Endothelial cell of umbilical vein (primary cell): Measurements from ENCODE around the gene MERTK. TPM values are rescaled to one million over a fixed set of nuclear protein-coding genes. Genes with fewer than 3 reads are reported as not detected.

Source experiments
- BruUV-seq: library from RNA; stranded (reverse); fragments of 400-500 nt; replicated peaks from 2 replicates; lab custom pipeline; 2021; lab: Mats Ljungman, UMichigan
- CTCF ChIA-PET: fragments of 300-600, 350-600 bp; sonication (Branson Sonifier 250); formaldehyde crosslinking; loops from one replicate; lab custom pipeline; 2021; ENCODE audit warnings: antibody characterized with exemption, inconsistent platforms; lab: Charles Lee
- POLR2A ChIA-PET: fragments of 300-600, 350-600 bp; sonication (Branson Sonifier 250); formaldehyde crosslinking; loops from one replicate; lab custom pipeline; 2021; ENCODE audit warnings: antibody characterized with exemption, inconsistent platforms; lab: Charles Lee
- DNase-seq: peaks from one replicate; pipeline ENCODE4 v3.0.0-alpha.2; 2011; ENCODE audit warnings: low read depth, low spot score
- FAIRE-seq: peaks from 2 replicates; lab custom pipeline; 2011; peaks lifted over from hg19 to GRCh38; lab: Jason Lieb, UNC
- H2AFZ ChIP-seq: 2 replicates; pipeline ENCODE4 v1.6.0; 2012; ENCODE audit warnings: low read depth, low read length, control low read depth, inconsistent platforms
- H3K27ac ChIP-seq: 2 replicates; pipeline ENCODE4 v1.5.1; 2011; ENCODE audit warnings: low read depth, mild to moderate bottlenecking, control low read depth, low read length, moderate library complexity; ENCODE audit not compliant: insufficient read depth
- H3K27me3 ChIP-seq, 2 experiments: 2 replicates each; pipeline versions ENCODE4 v1.6.0 to v1.6.1; 2011; ENCODE audit warnings: low read length in 2 of 2, mixed read lengths in 1 of 2; ENCODE audit not compliant: control insufficient read depth in 2 of 2, insufficient read depth in 2 of 2
- H3K36me3 ChIP-seq, 2 experiments: 2 replicates in 1 of 2; 3 replicates in 1 of 2; pipeline ENCODE4 v1.5.1; 2011; ENCODE audit warnings: low read length in 2 of 2, mild to moderate bottlenecking in 1 of 2, moderate library complexity in 1 of 2; ENCODE audit not compliant: control insufficient read depth in 2 of 2, insufficient read depth in 2 of 2; ENCODE audit errors: extremely low read depth in 1 of 2
- H3K4me1 ChIP-seq: 3 replicates; pipeline ENCODE4 v1.5.1; 2011; ENCODE audit warnings: mild to moderate bottlenecking, low read length; ENCODE audit not compliant: control insufficient read depth, insufficient read depth; ENCODE audit errors: extremely low read depth
- H3K4me2 ChIP-seq: 2 replicates; pipeline ENCODE4 v1.6.1; 2011; ENCODE audit warnings: low read length, control low read depth, mixed read lengths; ENCODE audit not compliant: insufficient read depth
- H3K4me3 ChIP-seq, 3 experiments: fragments of 200-600 bp in 1 of 3; sonication (generic), shearing (Covaris generic) in 1 of 3; replicated peaks in 1 of 3; 2 replicates each; pipeline ENCODE4 v1.5.1; 2011 to 2016; ENCODE audit warnings: control low read depth in 3 of 3, low read length in 3 of 3, mild to moderate bottlenecking in 2 of 3, inconsistent platforms in 1 of 3, low read depth in 1 of 3, moderate library complexity in 1 of 3; ENCODE audit not compliant: insufficient read depth in 1 of 3
- H3K79me2 ChIP-seq: 2 replicates; pipeline ENCODE4 v1.6.0; 2012; ENCODE audit warnings: low read length, inconsistent platforms; ENCODE audit not compliant: control insufficient read depth, insufficient read depth
- H3K9ac ChIP-seq: replicated peaks from 2 replicates; pipeline ENCODE3; 2011; ENCODE audit warnings: low read length, control low read depth; ENCODE audit not compliant: insufficient read depth; ENCODE audit errors: extremely low read depth
- H3K9me1 ChIP-seq: replicated peaks from 3 replicates; pipeline ENCODE4 v1.6.0; 2011; ENCODE audit warnings: mild to moderate bottlenecking, low read length; ENCODE audit not compliant: control insufficient read depth, insufficient read depth; ENCODE audit errors: extremely low read depth
- H3K9me3 ChIP-seq: replicated peaks from 2 replicates; pipeline ENCODE4 v1.5.1; 2012; ENCODE audit warnings: low read length, inconsistent platforms; ENCODE audit not compliant: control insufficient read depth, insufficient read depth
- H4K20me1 ChIP-seq: replicated peaks from 2 replicates; pipeline ENCODE3; 2011; ENCODE audit warnings: mild to moderate bottlenecking, low read length; ENCODE audit not compliant: control insufficient read depth, insufficient read depth; ENCODE audit errors: extremely low read depth
- CTCF ChIP-seq, 2 donors: IDR thresholded peaks; 1 replicate in 1 of 2; 2 replicates in 1 of 2; pipeline ENCODE4 v1.5.1; 2011; ENCODE audit warnings: low read length in 2 of 2, mild to moderate bottlenecking in 2 of 2, moderate library complexity in 2 of 2, control low read depth in 1 of 2, inconsistent platforms in 1 of 2, low read depth in 1 of 2; ENCODE audit not compliant: insufficient read depth in 1 of 2; ENCODE audit errors: extremely low read depth in 1 of 2
- EZH2 ChIP-seq: IDR thresholded peaks from 2 replicates; pipeline ENCODE4 v1.6.1; 2012; ENCODE audit warnings: borderline replicate concordance, low read depth, mild to moderate bottlenecking, moderate library complexity, low read length, inconsistent platforms; ENCODE audit not compliant: severe bottlenecking
- FOS ChIP-seq: IDR thresholded peaks from 2 replicates; pipeline ENCODE4 v1.6.1; 2011; ENCODE audit warnings: mild to moderate bottlenecking, low read length, moderate library complexity, borderline replicate concordance; ENCODE audit not compliant: insufficient read depth
- GATA2 ChIP-seq: IDR thresholded peaks from 2 replicates; pipeline ENCODE4 v1.7.0; 2011; ENCODE audit warnings: low read depth, mild to moderate bottlenecking, moderate library complexity, mixed read lengths, low read length; ENCODE audit not compliant: insufficient read length, insufficient read depth
- JUN ChIP-seq: IDR thresholded peaks from 2 replicates; pipeline ENCODE4 v1.6.1; 2011; ENCODE audit warnings: borderline replicate concordance, low read depth; ENCODE audit not compliant: insufficient read length, insufficient read depth
- MAX ChIP-seq: IDR thresholded peaks from 2 replicates; pipeline ENCODE4 v1.6.1; 2011; ENCODE audit not compliant: insufficient read depth, insufficient read length
- MYC ChIP-seq: IDR thresholded peaks from one replicate; pipeline ENCODE4 v1.6.1; 2011; ENCODE audit warnings: mild to moderate bottlenecking, low read depth, low read length
- POLR2A ChIP-seq: IDR thresholded peaks from 2 replicates; pipeline ENCODE4 v1.6.1; 2012; ENCODE audit warnings: low read depth, mild to moderate bottlenecking, control low read depth, low read length
- POLR2AphosphoS5 ChIP-seq: IDR thresholded peaks from 2 replicates; pipeline ENCODE4 v1.6.1; 2012; ENCODE audit warnings: low read depth, mild to moderate bottlenecking, control low read depth, low read length, moderate library complexity; ENCODE audit not compliant: insufficient read depth
- dilution Hi-C: fragments of 300-500 bp; cut with MboI; formaldehyde crosslinking; loops from one replicate; pipeline ENCODE4 v1.15.0; 2019; ENCODE audit warnings: low sequenced_read_pairs; ENCODE audit not compliant: extremely low pct_ligation_motif_present
- intact Hi-C: fragments of 100-400 bp; cut with micrococcal nuclease; formaldehyde crosslinking; loops from one replicate; pipeline ENCODE4 v1.10.0; 2022
- polyA plus RNA-seq, 4 experiments: library from polyadenylated mRNA; depleted of rRNA in 3 of 4; stranded (reverse) in 3 of 4; unstranded in 1 of 4; fragments of >200 nt; gene quantifications; 2 replicates each; pipeline versions ENCODE4 v1.2.1 to v1.2.3, GENCODE V29; 2011 to 2012; ENCODE audit warnings: missing spikeins in 1 of 4
- total RNA-seq: library from RNA; stranded (reverse); gene quantifications from 2 replicates; pipeline ENCODE4 v1.2.3, GENCODE V29; 2021

The MERTK gene
- total and polyA plus RNA-seq, 2 donors (not counting 3 experiments of a cell fraction or from before 2014, with no cell fraction given) = 37.3 to 39.6 TPM

- no peaks in the 10 kb centered on the region for H3K9me3 ChIP-seq
- TF ChIP-seq MYC = no peak
- TF ChIP-seq FOS = no peak
- no peak for TF ChIP-seq POLR2AphosphoS5
- TF ChIP-seq CTCF (IDR thresholded peaks at IDR 0.05; ENCODE audit: extremely low read depth in 1 of 2, insufficient read depth in 1 of 2, low read depth in 1 of 2, low read length in 2 of 2) = no peak
- no peak for TF ChIP-seq JUN
- no peak for TF ChIP-seq GATA2
- TF ChIP-seq EZH2 = no peak
- TF ChIP-seq POLR2A = no peak
- TF ChIP-seq MAX = no peak
- H3K9me1 ChIP-seq = no peaks in the 10 kb centered on the region
- H2AFZ ChIP-seq = peak overlapping the region; percentile 85
- CTCF ChIA-PET = interaction anchor here (0.5 to 4.7 kb wide), 15 partner anchors 10 to 536 kb away, joined by 3 to 62 read pairs (median 4); partner anchors contain the start of gene RGPD8
- peaks cover 27% of the 10 kb centered on the region for H3K79me2 ChIP-seq
- peak overlapping the region; percentile 64 for H3K27ac ChIP-seq
- H3K4me1 ChIP-seq = peaks cover 26% of the 10 kb centered on the region
- H3K9ac ChIP-seq = peak overlapping the region; percentile 67
- no peaks in the 10 kb centered on the region for H4K20me1 ChIP-seq
- DNase-seq = no peak
- TSS peak; percentile 7 for BruUV-seq
- peak overlapping the region in 2 of 3 experiments; percentile 43 to 48 for H3K4me3 ChIP-seq
- no peak for FAIRE-seq
- POLR2A ChIA-PET = interaction anchor here (0.6 kb wide), 2 partner anchors 30 to 536 kb away, joined by 3 to 5 read pairs; partner anchors contain the start of gene RGPD8
- H3K27me3 ChIP-seq = no peaks in the 10 kb centered on the region
- peaks cover 0 to 2% of the 10 kb centered on the region in 2 experiments for H3K36me3 ChIP-seq
- intact Hi-C loops (no loop called here), dilution Hi-C loops (no loop called here)
- peak overlapping the region; percentile 67 for H3K4me2 ChIP-seq
Measured at GRCh38 chr2:111897630-111897923, 830 bp upstream of the MERTK start.
